ENCODE measurements around the gene BRD3OS. TPM values are rescaled to one million over a fixed set of nuclear protein-coding genes. Genes with fewer than 3 reads are reported as not detected.

The BRD3OS gene
- total RNA-seq, result 13.7 to 27.6 TPM (median 15.7 TPM) in 3 replicates
- long read RNA-seq, full-length matches to known transcripts, result 20 of 58 reads
- long read RNA-seq, partial matches to known transcripts, result 3 of 58 reads
- long read RNA-seq, other reads (novel, unspliced or antisense), result 35 of 58 reads

GRCh38 chr9:134024828-134025605 lies at the start of gene BRD3OS:
Gene BRD3OS, plus strand, starts transcription at chr9:134025481. Its CDS starts 1,267 bp downstream, at chr9:134026748.
- Mint-ChIP-seq H3K36me3 (ENCODE audit: low read depth) (no peaks in the 10 kb centered on the region), H3K27me3 (ENCODE audit: low read depth) (no peaks in the 10 kb centered on the region), H3K27ac (ENCODE audit: unreplicated experiment) (peak within 1 kb of the TSS; percentile 49), H3K4me3 (ENCODE audit: unreplicated experiment) (peak within 1 kb of the TSS; percentile 76), H3K4me1 (ENCODE audit: low read depth) (peaks cover 16% of the 10 kb centered on the region), H3K9me3 (ENCODE audit: low read depth) (no peaks in the 10 kb centered on the region)
- TF ChIP-seq CTCF (IDR thresholded peaks at IDR 0.05), result no peak
- peak; percentile 99 for DNase-seq (ENCODE audit: low spot score)

DNA sequence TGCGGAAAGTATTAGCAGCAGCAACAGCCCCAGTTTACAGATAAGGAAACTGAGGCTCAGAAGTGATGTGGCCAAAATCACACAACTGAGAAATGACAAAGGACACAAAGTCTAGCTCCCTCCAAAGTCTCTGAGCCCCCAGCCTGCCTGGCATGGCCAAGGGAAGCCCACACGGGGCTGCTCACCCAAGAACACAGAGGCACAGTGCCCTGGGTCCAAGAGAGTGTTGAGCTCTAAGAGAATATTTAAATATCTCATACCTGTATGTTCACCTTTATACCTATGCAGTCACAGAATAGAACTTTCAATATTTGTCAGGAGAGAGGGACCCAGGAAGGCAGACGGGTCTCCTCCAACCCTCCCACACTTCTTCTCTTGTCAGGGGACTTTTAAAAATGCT lies 49.8 kb upstream of the BRD3OS start:
- no peak overlapping the region for H3K27ac Mint-ChIP-seq (ENCODE audit: unreplicated experiment)
- peak; percentile 32 for DNase-seq (ENCODE audit: low spot score)

DNA sequence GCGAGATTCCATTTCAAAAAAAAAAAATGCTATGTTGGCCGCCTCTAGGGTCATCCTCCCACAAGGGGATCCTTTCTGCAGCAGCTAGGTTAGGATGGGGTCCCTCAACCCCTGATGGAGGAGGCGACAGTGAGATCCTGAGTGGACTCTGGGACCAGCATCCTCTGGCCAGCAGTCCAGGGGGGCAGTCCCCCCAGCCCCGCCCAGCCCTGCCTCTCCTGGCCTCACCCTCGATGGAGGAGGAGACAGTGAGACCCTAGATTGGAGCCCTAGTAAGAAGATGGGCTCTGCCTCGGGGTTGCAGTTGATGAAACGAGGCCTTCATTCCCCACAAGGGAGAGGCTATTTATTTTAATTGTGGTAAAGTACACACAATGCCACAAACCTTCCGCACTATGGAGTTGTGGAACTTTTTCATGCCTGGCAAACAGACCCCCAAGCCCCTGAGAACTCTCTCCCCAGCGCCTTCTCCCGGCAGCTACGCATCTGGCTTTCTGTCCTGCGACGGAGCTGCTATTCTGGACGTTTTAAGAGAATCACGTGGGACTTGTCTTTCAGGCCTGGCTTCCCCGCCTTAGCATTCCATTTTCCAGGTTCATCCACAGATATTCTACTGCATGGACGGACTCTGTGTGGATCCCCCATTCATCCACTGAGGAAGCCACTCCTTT lies 49.0 kb upstream of the BRD3OS start:
- no peak for TF ChIP-seq CTCF (IDR thresholded peaks at IDR 0.05)
- DNase-seq (ENCODE audit: low spot score), result peak; percentile 36
- Mint-ChIP-seq H3K36me3 (ENCODE audit: low read depth) (no peaks in the 10 kb centered on the region), H3K4me3 (ENCODE audit: unreplicated experiment) (no peak overlapping the region), H3K27me3 (ENCODE audit: low read depth) (no peaks in the 10 kb centered on the region), H3K9me3 (ENCODE audit: low read depth) (no peaks in the 10 kb centered on the region), H3K27ac (ENCODE audit: unreplicated experiment) (no peak overlapping the region), H3K4me1 (ENCODE audit: low read depth) (peaks cover 27% of the 10 kb centered on the region)

More for the DNA sequence above, 49.8 kb upstream of the BRD3OS start:
- Mint-ChIP-seq H3K36me3 (ENCODE audit: low read depth) (no peaks in the 10 kb centered on the region), H3K9me3 (ENCODE audit: low read depth) (no peaks in the 10 kb centered on the region), H3K4me1 (ENCODE audit: low read depth) (peaks cover 20% of the 10 kb centered on the region), H3K4me3 (ENCODE audit: unreplicated experiment) (no peak overlapping the region), H3K27me3 (ENCODE audit: low read depth) (no peaks in the 10 kb centered on the region)
- TF ChIP-seq CTCF (IDR thresholded peaks at IDR 0.05), result no peak

GRCh38 chr9:133976887-133977286 lies 48.4 kb upstream of the BRD3OS start:
- peaks cover 25% of the 10 kb centered on the region for H3K4me1 Mint-ChIP-seq (ENCODE audit: low read depth)
- no peaks in the 10 kb centered on the region for H3K36me3 Mint-ChIP-seq (ENCODE audit: low read depth)
- no peak overlapping the region for H3K27ac Mint-ChIP-seq (ENCODE audit: unreplicated experiment)
- no peaks in the 10 kb centered on the region for H3K9me3 Mint-ChIP-seq (ENCODE audit: low read depth)
- no peak overlapping the region for H3K4me3 Mint-ChIP-seq (ENCODE audit: unreplicated experiment)
- peak; percentile 76 for DNase-seq (ENCODE audit: low spot score)
- H3K27me3 Mint-ChIP-seq (ENCODE audit: low read depth), result no peaks in the 10 kb centered on the region
- no peak for TF ChIP-seq CTCF (IDR thresholded peaks at IDR 0.05)

DNA sequence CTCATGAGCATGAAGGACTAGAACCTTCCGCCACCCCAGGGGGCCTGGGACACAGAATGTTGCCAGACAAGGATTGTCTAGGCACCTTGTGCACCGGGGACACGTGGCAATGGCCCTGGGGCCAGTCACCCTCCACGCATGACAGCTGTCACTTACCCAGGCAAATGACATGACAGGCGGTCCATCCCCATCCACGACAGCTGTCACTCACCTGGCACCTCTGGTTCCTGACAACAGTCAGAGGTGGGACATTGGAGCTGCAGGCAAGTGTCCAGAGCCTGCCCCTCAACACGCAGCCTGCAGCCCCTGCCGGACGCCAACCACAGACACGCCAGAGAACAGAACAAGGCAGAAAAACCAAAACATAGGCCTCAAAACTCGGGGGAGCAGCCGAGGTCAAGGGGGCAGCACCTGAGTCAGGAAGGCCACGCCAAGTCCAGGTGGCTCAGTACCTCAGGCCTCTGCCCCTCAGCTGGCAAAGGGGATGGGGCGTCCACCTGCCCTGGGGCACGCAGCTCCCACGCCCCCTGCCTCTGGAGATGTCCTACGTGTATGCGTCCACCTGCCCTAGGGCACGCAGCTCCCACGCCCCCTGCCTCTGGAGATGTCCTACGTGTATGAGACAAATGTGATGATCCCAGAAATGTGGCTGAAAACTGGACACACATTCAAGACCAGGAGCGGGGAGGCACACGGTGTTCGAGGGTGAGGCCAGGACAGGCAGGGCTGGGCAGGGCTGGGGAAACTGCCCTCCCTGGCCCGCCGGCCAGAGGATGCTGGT lies 47.7 kb upstream of the BRD3OS start:
- TF ChIP-seq CTCF (IDR thresholded peaks at IDR 0.05), result no peak
- DNase-seq (ENCODE audit: low spot score), result peak; percentile 79
- Mint-ChIP-seq H3K4me1 (ENCODE audit: low read depth) (peaks cover 22% of the 10 kb centered on the region), H3K4me3 (ENCODE audit: unreplicated experiment) (no peak overlapping the region), H3K27ac (ENCODE audit: unreplicated experiment) (no peak overlapping the region), H3K9me3 (ENCODE audit: low read depth) (no peaks in the 10 kb centered on the region), H3K27me3 (ENCODE audit: low read depth) (no peaks in the 10 kb centered on the region), H3K36me3 (ENCODE audit: low read depth) (no peaks in the 10 kb centered on the region)
